ENCODE measurements around the gene WDR13.

- TF ChIP-seq E2F4 (CRISPR knock-in tag; IDR thresholded peaks at IDR 0.05; ENCODE audit: borderline replicate concordance, low read depth) (no peak), ZNF512 (CRISPR knock-in tag; IDR thresholded peaks at IDR 0.05; ENCODE audit: borderline replicate concordance) (no peak), ZNF263 (CRISPR knock-in tag; IDR thresholded peaks at IDR 0.05; ENCODE audit: low read depth) (no peak), ATF3 (CRISPR knock-in tag; conservative IDR thresholded peaks at IDR 0.05) (no peak), CTCF (IDR thresholded peaks at IDR 0.05) (no peak), ZNF121 (CRISPR knock-in tag; IDR thresholded peaks at IDR 0.05) (no peak)
These were observed 37.2 kb upstream of the WDR13 start for GRCh38 chrX:48560056-48560455.
